ENCODE measurements around the gene ECM1. TPM values are rescaled to one million over a fixed set of nuclear protein-coding genes. Genes with fewer than 3 reads are reported as not detected.
A peak's percentile ranks its signal among the peaks of the same experiment; 100 is the strongest.

The ECM1 gene
- total and polyA plus RNA-seq, 7 donors = 1.8 to 8.5 (median 3.6) TPM

- Histone ChIP-seq H3K9me3 (no peaks in the 10 kb centered on the region), H3K4me3 (no peak overlapping the region), H3K36me3 (ENCODE audit: insufficient read depth in 1 of 2, low read depth in 1 of 2) (peaks cover 0 to 17% of the 10 kb centered on the region in 2 donors), H3K27ac (peak overlapping the region; percentile 78), H3K27me3 (ENCODE audit: insufficient read depth in 3 of 3, low read length in 2 of 3) (no peaks in the 10 kb centered on the region), H3K4me1 (peaks cover 10% of the 10 kb centered on the region)
- DNase-seq = peak; percentile 91 to 92
- 31 to 43% (median 34%) methylated on average over 13 of the region's 13 CpGs for WGBS, 3 donors
- TF ChIP-seq, protein P1, sequence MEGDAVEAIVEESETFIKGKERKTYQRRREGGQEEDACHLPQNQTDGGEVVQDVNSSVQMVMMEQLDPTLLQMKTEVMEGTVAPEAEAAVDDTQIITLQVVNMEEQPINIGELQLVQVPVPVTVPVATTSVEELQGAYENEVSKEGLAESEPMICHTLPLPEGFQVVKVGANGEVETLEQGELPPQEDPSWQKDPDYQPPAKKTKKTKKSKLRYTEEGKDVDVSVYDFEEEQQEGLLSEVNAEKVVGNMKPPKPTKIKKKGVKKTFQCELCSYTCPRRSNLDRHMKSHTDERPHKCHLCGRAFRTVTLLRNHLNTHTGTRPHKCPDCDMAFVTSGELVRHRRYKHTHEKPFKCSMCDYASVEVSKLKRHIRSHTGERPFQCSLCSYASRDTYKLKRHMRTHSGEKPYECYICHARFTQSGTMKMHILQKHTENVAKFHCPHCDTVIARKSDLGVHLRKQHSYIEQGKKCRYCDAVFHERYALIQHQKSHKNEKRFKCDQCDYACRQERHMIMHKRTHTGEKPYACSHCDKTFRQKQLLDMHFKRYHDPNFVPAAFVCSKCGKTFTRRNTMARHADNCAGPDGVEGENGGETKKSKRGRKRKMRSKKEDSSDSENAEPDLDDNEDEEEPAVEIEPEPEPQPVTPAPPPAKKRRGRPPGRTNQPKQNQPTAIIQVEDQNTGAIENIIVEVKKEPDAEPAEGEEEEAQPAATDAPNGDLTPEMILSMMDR (IDR thresholded peaks at IDR 0.05) = no peak
- intact Hi-C loops (cut with DNase I) = no loop called here
- peak; percentile 35 to 72 (median 56) for ATAC-seq
Measured at GRCh38 chr1:150552128-150552910, 44.4 kb downstream of the ECM1 start.

DNA sequence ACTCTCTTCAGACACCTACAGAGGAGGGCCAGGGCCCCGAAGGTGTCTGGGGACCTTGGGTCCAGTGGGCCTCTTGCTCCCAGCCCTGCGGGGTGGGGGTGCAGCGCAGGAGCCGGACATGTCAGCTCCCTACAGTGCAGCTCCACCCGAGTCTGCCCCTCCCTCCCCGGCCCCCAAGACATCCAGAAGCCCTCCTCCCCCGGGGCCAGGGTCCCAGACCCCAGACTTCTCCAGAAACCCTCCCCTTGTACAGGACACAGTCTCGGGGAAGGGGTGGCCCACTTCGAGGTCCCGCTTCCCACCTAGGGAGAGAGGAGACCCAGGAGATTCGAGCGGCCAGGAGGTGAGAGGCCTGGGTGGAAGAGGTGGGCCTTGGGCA, 45.0 kb downstream of the ECM1 start:
- H3K27me3 ChIP-seq (ENCODE audit: insufficient read depth in 3 of 3, low read length in 2 of 3) = no peaks in the 10 kb centered on the region
- H3K9me3 ChIP-seq = no peaks in the 10 kb centered on the region
- no peak for ATAC-seq
- peaks cover 10% of the 10 kb centered on the region for H3K4me1 ChIP-seq
- peaks cover 0 to 23% of the 10 kb centered on the region in 2 donors for H3K36me3 ChIP-seq (ENCODE audit: insufficient read depth in 1 of 2, low read depth in 1 of 2)
- TF ChIP-seq, protein P1 (IDR thresholded peaks at IDR 0.05) = no peak
- intact Hi-C loops (cut with DNase I) = no loop called here
- DNase-seq = peak in 1 of 2 donors; percentile 55
- WGBS, 3 donors = 74 to 86% (median 77%) methylated on average over 12 of the region's 12 CpGs
- no peak overlapping the region for H3K4me3 ChIP-seq
- peak overlapping the region; percentile 78 for H3K27ac ChIP-seq

DNA sequence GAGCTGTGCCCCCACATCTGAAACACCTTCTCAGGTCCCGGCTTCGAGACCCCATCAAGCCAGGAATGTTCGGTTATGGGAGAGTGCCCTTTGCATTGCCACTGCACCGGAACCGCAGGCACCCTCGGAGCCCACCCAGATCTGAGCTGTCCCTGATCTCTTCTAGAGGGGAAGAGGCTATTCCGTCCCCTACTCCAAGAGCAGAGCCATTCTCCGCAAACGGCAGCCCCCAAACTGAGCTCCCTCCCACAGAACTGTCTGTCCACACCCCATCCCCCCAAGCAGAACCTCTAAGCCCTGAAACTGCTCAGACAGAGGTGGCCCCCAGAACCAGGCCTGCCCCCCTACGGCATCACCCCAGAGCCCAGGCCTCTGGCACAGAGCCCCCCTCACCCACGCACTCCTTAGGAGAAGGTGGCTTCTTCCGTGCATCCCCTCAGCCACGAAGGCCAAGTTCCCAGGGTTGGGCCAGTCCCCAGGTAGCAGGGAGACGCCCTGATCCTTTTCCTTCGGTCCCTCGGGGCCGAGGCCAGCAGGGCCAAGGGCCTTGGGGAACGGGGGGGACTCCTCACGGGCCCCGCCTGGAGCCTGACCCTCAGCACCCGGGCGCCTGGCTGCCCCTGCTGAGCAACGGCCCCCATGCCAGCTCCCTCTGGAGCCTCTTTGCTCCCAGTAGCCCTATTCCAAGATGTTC, 45.6 kb downstream of the ECM1 start:
- intact Hi-C loops (cut with DNase I) = no loop called here
- Histone ChIP-seq H3K4me1 (peaks cover 10% of the 10 kb centered on the region), H3K27me3 (ENCODE audit: insufficient read depth in 3 of 3, low read length in 2 of 3) (no peaks in the 10 kb centered on the region), H3K27ac (no peak overlapping the region), H3K9me3 (no peaks in the 10 kb centered on the region), H3K36me3 (ENCODE audit: insufficient read depth in 1 of 2, low read depth in 1 of 2) (peaks cover 0 to 27% of the 10 kb centered on the region in 2 donors), H3K4me3 (no peak overlapping the region)
- ATAC-seq (no peak), DNase-seq (no peak)
- WGBS, 3 donors = 83 to 85% (median 85%) methylated on average over 19 to 23 of the region's 23 CpGs
- TF ChIP-seq, protein P1 (IDR thresholded peaks at IDR 0.05) = no peak

DNA sequence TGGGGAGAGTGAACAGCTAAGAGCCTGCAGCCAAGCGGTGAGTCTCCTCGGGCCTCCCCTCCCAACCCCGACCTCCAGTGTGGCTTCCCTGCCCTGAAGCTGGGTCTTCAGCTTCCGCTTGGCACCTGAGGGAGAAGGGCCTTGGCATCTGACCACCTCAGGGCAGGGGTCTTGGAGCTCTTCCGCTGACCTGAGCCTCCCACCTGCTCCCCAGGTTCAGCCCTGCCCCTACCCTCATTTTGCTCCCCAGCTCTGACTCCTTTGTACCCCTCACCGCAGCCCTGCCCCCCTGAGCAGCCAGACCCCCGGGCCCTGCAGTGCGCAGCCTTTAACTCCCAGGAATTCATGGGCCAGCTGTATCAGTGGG, 46.2 kb downstream of the ECM1 start:
- WGBS, 3 donors = 88 to 90% (median 89%) methylated on average over 7 to 8 of the region's 8 CpGs
- no peaks in the 10 kb centered on the region for H3K9me3 ChIP-seq
- TF ChIP-seq, protein P1 (IDR thresholded peaks at IDR 0.05) = no peak
- no peak overlapping the region for H3K27ac ChIP-seq
- peaks cover 0 to 27% of the 10 kb centered on the region in 2 donors for H3K36me3 ChIP-seq (ENCODE audit: insufficient read depth in 1 of 2, low read depth in 1 of 2)
- DNase-seq (no peak), ATAC-seq (no peak)
- intact Hi-C loops (cut with DNase I) = no loop called here
- H3K27me3 ChIP-seq (ENCODE audit: insufficient read depth in 3 of 3, low read length in 2 of 3) = no peaks in the 10 kb centered on the region
- no peak overlapping the region for H3K4me3 ChIP-seq
- peaks cover 10% of the 10 kb centered on the region for H3K4me1 ChIP-seq
